Measurements from ENCODE around the gene IL22RA2.

Gene IL22RA2

DNA sequence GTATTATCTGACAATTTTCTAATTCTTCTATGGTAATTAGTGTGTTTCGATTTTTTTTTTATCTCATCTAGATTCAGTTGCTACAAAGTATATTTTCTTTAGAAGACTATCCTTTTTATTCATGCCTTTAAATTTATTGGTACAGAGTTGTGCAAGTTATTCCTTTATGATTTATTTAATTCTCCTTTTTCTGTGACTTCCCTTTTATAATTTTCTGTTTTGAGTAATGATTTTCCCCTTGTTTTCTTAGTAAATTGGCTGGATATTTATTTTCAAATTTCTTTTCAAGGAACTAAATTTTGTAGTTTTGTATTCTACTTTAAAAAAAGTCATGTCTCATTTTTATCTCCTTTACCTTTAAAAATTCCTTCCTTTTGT is 2.4 kb upstream of the IL22RA2 start:
- H3K4me3 ChIP-seq (ENCODE audit: low read depth, low read length) = no peak overlapping the region
- TF ChIP-seq, protein P1, sequence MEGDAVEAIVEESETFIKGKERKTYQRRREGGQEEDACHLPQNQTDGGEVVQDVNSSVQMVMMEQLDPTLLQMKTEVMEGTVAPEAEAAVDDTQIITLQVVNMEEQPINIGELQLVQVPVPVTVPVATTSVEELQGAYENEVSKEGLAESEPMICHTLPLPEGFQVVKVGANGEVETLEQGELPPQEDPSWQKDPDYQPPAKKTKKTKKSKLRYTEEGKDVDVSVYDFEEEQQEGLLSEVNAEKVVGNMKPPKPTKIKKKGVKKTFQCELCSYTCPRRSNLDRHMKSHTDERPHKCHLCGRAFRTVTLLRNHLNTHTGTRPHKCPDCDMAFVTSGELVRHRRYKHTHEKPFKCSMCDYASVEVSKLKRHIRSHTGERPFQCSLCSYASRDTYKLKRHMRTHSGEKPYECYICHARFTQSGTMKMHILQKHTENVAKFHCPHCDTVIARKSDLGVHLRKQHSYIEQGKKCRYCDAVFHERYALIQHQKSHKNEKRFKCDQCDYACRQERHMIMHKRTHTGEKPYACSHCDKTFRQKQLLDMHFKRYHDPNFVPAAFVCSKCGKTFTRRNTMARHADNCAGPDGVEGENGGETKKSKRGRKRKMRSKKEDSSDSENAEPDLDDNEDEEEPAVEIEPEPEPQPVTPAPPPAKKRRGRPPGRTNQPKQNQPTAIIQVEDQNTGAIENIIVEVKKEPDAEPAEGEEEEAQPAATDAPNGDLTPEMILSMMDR (IDR thresholded peaks at IDR 0.05; ENCODE audit: insufficient read depth, low read depth, low read length, missing control alignments) = no peak
- DNase-seq (ENCODE audit: low read depth) = no peak

DNA sequence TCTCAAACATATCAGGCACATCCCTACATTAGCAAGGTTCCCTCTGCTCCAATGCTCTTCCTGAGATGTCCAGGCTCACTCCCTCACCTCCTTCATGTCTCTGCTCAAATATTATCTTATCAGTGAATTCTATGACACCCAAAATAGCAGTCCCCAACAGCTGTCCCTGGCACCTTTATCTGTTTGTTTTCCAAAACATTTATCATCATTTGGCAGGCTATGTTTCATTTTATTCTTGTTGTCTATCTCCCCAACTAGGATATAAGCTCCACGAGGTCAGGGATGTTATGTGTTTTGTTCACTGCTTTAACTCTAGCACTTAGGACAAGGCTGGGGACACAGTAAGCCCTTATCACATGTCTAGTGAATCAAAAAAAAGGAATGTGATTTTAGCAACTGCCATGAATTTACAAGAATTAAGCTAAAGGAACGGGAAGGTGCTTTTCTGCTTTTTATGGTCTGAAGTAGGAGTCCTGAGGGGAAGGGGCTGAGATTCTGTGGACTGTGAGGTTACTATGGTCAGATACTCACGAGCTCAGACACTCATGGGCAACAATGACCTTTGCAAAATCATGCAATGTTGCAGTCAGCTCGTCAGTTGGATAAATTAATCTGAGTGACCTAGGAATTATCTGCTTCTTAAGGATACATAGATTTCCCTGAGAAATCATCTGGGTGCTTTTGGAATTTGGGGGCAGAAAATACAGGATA is 1.9 kb upstream of the IL22RA2 start:
- TF ChIP-seq, protein P1 (IDR thresholded peaks at IDR 0.05; ENCODE audit: insufficient read depth, low read depth, low read length, missing control alignments) = no peak
- no peak for DNase-seq (ENCODE audit: low read depth)
- no peak overlapping the region for H3K4me3 ChIP-seq (ENCODE audit: low read depth, low read length)

DNA sequence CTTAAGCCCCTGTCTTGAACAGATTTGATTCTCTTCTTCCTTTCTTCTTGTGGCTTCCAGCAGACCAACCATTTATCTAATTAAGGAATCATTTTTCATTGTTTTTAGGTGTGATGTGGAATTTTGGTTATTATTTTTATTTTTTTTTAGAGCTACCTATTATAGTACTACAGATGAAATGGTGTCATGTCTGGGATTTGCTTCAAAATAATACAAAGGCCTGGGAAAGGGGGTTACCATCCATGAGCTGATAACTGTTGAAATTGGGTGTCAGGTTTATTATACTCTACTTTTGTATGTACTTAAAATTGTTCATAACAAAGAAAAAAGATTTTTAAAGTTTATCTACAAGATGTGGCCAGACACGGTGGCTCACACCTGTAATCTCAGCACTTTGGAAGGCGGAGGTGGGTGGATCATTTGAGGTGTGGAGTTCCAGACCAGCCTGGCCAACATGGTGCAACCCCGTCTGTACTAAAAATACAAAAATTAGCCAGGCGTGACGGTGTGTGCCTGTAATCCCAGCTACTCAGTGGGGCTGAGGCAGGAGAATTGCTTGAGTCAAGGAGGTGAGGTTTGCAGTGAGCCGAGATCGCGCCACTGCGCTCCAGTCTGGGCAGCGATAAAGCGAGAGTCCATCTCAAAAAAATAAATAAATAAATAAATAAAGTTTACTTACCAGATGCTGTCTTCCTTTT is 561 bp downstream of the IL22RA2 start:
- no peak overlapping the region for H3K4me3 ChIP-seq (ENCODE audit: low read depth, low read length)
- DNase-seq (ENCODE audit: low read depth) = peak; percentile 23
- TF ChIP-seq, protein P1 (IDR thresholded peaks at IDR 0.05; ENCODE audit: insufficient read depth, low read depth, low read length, missing control alignments) = no peak

DNA sequence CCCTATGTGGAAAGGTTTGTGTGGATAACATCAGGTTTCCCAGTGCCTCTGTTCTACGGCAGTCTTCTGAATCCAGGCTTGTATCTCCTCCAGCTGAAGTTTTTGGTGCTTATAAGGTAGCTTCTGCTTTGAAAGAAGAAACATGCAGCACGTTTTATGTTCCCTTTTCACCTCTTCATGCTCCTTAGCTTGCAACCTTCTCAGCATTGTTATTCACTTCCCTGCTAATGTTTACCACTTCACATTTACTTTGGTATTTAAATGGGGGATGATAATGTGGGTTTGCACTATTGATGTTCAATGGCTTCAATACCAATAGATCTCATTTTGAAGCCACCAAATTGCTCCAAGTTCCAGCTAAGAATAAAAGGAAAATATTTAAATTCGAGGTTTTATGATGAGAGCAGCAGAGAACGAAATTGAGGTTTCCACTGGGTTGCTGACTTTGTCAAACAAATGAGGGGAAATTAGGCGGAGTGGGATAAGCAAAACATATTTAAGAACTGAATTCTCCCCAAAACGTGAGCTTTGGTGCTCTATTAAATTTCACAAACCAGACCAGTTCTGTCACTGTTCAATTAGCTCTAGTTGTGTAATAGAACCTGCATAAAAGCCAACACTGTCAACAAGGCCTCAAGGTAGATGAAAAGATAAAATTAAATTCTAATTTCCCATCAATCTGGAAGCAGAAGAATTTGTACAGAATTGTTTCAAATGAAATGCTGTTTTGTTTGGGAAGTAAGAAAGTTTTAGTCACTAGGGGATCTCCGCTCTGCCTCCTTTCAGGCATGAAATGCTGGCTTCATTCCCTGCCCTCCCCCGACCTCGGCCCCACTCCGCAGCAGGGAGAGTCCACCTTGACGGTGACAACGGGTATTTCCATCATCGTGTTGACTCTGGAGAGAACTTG is 1.4 kb downstream of the IL22RA2 start:
- peak; percentile 84 for DNase-seq (ENCODE audit: low read depth)
- TF ChIP-seq, protein P1 (IDR thresholded peaks at IDR 0.05; ENCODE audit: insufficient read depth, low read depth, low read length, missing control alignments) = no peak

DNA sequence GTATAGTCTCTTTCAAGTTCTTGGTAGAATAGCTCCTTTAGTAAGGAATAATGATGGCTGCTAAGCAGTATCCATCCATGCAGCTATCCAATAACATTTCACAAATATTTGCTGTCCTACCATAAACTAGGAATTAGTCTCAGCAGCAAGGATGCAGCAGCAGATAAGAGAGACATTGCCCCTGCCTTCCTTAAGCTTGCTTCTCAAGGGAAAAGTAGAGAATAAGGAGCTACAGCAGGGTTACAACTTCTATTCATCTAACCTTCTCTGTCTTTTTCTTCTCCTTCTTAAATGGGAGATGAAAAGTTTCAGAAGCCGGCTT is 2.4 kb downstream of the IL22RA2 start:
- H3K4me3 ChIP-seq (ENCODE audit: low read depth, low read length) = no peak overlapping the region
- DNase-seq (ENCODE audit: low read depth) = no peak
- TF ChIP-seq, protein P1 (IDR thresholded peaks at IDR 0.05; ENCODE audit: insufficient read depth, low read depth, low read length, missing control alignments) = no peak

More for the DNA sequence above, 1.4 kb downstream of the IL22RA2 start:
- no peak overlapping the region for H3K4me3 ChIP-seq (ENCODE audit: low read depth, low read length)

DNA sequence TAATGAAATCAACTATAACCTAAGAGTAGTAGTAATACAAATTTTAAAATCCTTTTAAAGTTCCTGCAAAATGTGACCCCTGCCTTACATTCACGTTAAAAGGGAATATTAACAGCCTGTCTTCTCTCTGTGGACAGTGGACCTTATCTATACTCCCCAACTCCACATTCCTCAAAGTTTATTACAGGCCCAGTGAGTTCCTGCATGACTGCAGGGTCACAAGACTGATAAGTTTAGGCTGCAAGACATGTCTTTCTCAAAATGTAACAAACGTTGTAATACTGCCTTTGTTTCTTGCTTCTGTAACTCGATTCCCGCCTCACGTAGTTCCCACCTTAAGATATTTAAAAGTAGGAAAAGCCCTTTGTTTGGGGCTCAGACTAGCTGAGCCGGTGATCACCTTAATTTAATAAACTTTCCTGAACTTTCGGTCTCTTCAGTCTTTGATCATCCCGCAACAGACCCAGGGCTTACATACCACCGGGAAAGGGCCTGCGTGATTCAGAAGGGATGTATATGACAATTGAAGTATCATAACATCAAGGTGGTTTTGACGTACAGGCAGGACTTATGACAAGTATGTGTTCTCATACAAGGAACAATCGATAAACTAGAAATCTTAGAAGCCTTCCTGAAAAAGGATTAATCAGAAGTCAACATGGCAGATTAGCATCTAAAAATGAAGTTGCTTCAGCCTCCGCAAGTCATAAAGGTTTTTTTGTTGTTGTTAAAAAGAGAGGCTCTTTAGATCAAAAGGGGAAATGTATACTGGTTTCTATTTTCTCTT is 3.0 kb downstream of the IL22RA2 start:
- no peak for DNase-seq (ENCODE audit: low read depth)
- TF ChIP-seq, protein P1 (IDR thresholded peaks at IDR 0.05; ENCODE audit: insufficient read depth, low read depth, low read length, missing control alignments) = no peak
- no peak overlapping the region for H3K4me3 ChIP-seq (ENCODE audit: low read depth, low read length)
